Right atrium auricular region (tissue), 2 donors: ENCODE measurements around the gene LRR1. TPM values are rescaled to one million over a fixed set of nuclear protein-coding genes. Genes with fewer than 3 reads are reported as not detected.
"Not testable (repeated sequence)": the region's sequence is repeated elsewhere in the genome, so short reads cannot be mapped to it uniquely, and the experiment has no call there.

ENCODE experiments used
- DNase-seq: peaks from one replicate; pipeline ENCODE4 v3.0.0-alpha.2; 2019; ENCODE audit warnings: low spot score
- H3K27ac ChIP-seq, 2 donors: fragments of 200-600 bp; sonication (generic); 1 replicate in 1 of 2; 2 replicates in 1 of 2; pipeline ENCODE4 v1.5.1; 2016 to 2019
- H3K27me3 ChIP-seq, 2 donors: fragments of 200-600 bp; sonication (generic); one replicate each; pipeline versions ENCODE4 v1.5.1 to v1.6.0; 2017 to 2019
- H3K36me3 ChIP-seq: fragments of 200-600 bp; sonication (generic); one replicate; pipeline ENCODE4 v1.5.1; 2016
- H3K4me1 ChIP-seq, 2 donors: fragments of 200-600 bp; sonication (generic); one replicate each; pipeline versions ENCODE4 v1.5.1 to v1.6.0; 2017 to 2019
- H3K4me3 ChIP-seq, 2 donors: fragments of 200-600 bp; sonication (generic); 1 replicate in 1 of 2; 2 replicates in 1 of 2; pipeline ENCODE4 v1.5.1; 2017 to 2019; ENCODE audit warnings: mild to moderate bottlenecking in 1 of 2, moderate library complexity in 1 of 2
- H3K9me3 ChIP-seq, 2 donors: fragments of 200-600 bp; sonication (generic); one replicate each; pipeline ENCODE4 v1.5.1; 2019
- CTCF ChIP-seq, 2 donors: fragments of 200-600 bp; sonication (generic); IDR thresholded peaks; one replicate each; pipeline ENCODE4 v1.5.1; 2019; ENCODE audit warnings: antibody characterized with exemption in 2 of 2
- total RNA-seq, 2 donors: library from RNA; depleted of rRNA; stranded (reverse); fragments of >200 nt; gene quantifications; one replicate each; pipeline ENCODE4 v1.1.0, GENCODE V29; 2016

Gene LRR1
- total RNA-seq, 2 donors from 2014 or later: 3.6 to 3.8 TPM

- DNase-seq: no peak
- Histone ChIP-seq H3K27ac (peak overlapping the region; percentile 66 to 67), H3K9me3 (no peaks in the 10 kb centered on the region), H3K27me3 (no peaks in the 10 kb centered on the region), H3K4me1 (peaks cover 0 to 32% of the 10 kb centered on the region in 2 donors), H3K4me3 (no peak overlapping the region), H3K36me3 (peaks cover under 1% of the 10 kb centered on the region)
- TF ChIP-seq CTCF (IDR thresholded peaks at IDR 0.05): no peak
These were observed 43.0 kb downstream of the LRR1 start for GRCh38 chr14:49641697-49642129.

DNA sequence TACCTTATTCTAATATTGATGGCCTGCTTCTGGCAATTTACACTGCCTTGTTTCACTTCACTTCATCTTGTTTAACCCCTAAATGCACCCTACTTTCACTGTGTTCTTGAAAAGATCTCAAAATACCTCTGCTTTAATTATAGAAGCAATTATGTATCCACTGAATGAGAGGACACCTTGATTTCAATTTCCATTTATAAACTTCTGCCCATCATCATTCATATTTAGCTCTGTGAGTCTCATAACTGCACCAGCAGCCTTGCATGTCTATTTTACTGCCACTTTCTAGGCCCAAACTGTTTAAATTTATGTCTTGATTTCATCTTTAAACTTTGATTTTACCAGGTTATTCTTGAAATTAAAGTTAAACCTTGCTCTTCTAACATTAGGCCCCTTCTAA is 43.4 kb downstream of the LRR1 start:
- Histone ChIP-seq H3K36me3 (no peaks in the 10 kb centered on the region), H3K9me3 (no peaks in the 10 kb centered on the region), H3K4me3 (no peak overlapping the region), H3K27me3 (no peaks in the 10 kb centered on the region), H3K4me1 (peaks cover 0 to 31% of the 10 kb centered on the region in 2 donors), H3K27ac (peak overlapping the region; percentile 66 to 67)
- DNase-seq: no peak
- TF ChIP-seq CTCF (IDR thresholded peaks at IDR 0.05): no peak

- Histone ChIP-seq H3K27ac (no peak overlapping the region), H3K27me3 (no peaks in the 10 kb centered on the region), H3K4me1 (no peaks in the 10 kb centered on the region), H3K36me3 (no peaks in the 10 kb centered on the region), H3K9me3 (no peaks in the 10 kb centered on the region), H3K4me3 (no peak overlapping the region)
- no peak for TF ChIP-seq CTCF (IDR thresholded peaks at IDR 0.05)
- no peak for DNase-seq
These were observed 54.8 kb downstream of the LRR1 start for GRCh38 chr14:49653508-49653907.

GRCh38 chr14:49654511-49654910 is 55.8 kb downstream of the LRR1 start:
- Histone ChIP-seq H3K36me3 (no peaks in the 10 kb centered on the region), H3K27ac (no peak overlapping the region), H3K9me3 (no peaks in the 10 kb centered on the region), H3K27me3 (no peaks in the 10 kb centered on the region), H3K4me1 (no peaks in the 10 kb centered on the region), H3K4me3 (no peak overlapping the region)
- TF ChIP-seq CTCF (IDR thresholded peaks at IDR 0.05): no peak
- no peak for DNase-seq

- DNase-seq, H3K9me3 ChIP-seq, H3K27ac ChIP-seq, H3K4me3 ChIP-seq, H3K27me3 ChIP-seq, H3K4me1 ChIP-seq, H3K36me3 ChIP-seq: not testable (repeated sequence)
These were observed 58.8 kb downstream of the LRR1 start for GRCh38 chr14:49657500-49657899.

DNA sequence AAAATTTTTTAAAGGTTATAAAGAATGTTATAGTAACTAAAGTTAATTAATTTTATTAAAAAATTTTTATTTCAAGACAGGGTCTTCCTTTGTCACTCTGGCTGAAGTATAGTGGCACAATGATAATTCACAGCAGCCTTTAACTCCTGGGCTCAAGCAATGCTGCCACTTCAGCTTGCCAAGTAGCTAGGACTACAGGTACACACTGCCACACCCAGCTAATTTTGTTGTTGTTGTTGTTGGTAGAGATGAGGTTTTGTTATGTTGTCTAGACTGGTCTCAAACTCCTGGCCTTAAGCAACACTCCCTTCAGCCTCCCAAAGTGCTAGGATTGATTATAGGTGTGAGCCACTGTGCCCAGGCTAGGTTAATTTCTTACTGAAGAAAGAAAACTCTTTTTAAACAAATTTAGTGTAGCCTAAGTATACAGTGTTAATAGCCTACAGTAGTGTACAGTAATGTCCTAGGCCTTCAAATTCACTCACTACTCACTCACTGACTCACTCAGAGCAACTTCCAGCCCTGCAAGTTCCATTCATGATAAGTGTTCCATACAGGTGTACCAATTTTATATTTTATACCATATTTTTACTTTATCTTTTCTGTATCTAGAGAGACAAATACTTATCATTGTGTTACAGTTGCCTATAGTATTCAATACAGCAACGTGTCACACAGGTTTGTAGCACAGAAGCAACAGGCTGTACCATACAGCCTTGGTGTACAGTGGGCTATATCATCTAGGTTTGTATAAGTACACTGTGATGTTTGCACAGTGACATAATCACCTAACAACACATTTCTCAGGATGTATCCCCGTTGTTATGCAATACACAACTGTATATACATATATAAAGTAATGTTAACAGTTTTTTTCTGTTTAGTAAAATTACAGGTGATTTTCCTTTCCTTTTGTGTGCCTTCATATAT is 61.1 kb downstream of the LRR1 start:
- Histone ChIP-seq H3K27ac (no peak overlapping the region), H3K4me3 (no peak overlapping the region), H3K4me1 (no peaks in the 10 kb centered on the region), H3K27me3 (no peaks in the 10 kb centered on the region), H3K36me3 (no peaks in the 10 kb centered on the region), H3K9me3 (no peaks in the 10 kb centered on the region)
- TF ChIP-seq CTCF (IDR thresholded peaks at IDR 0.05): no peak
- DNase-seq: no peak

Other genes with a start within 250 kb of the LRR1 start
- gene RPS29, start 12.6 kb upstream of the LRR1 start, total RNA-seq: 1,000 to 10,000 TPM; 1,499 to 8,459 TPM
- gene RPL36AL, start 21.7 kb downstream of the LRR1 start, total RNA-seq: 100 to 1,000 TPM; 133 to 301 TPM
- gene MGAT2, start 21.9 kb downstream of the LRR1 start, total RNA-seq: 10 to 100 TPM; 15.4 to 22.9 TPM
- 1 to 10 TPM; 6.3 to 8.9 TPM for gene DNAAF2, start 36.3 kb downstream of the LRR1 start, total RNA-seq
- 1 to 10 TPM in 1 of 2 donors, not detected in 1; 2.3 TPM for gene POLE2, start 89.3 kb downstream of the LRR1 start, total RNA-seq
- gene KLHDC1, start 94.2 kb downstream of the LRR1 start, total RNA-seq: 1 to 10 TPM; 5.5 to 9.4 TPM
- gene KLHDC2, start 169.2 kb downstream of the LRR1 start, total RNA-seq: 10 to 100 TPM; 51.1 to 80.3 TPM